ENCODE results near the gene TMEM126B.
"Not testable (repeated sequence)": the region's sequence is repeated elsewhere in the genome, so short reads cannot be mapped to it uniquely, and the experiment has no call there.

Gene TMEM126B

GRCh38 chr11:85663753-85664614, 35.6 kb downstream of the TMEM126B start:
- no peaks in the 10 kb centered on the region; the same call in none of the 2 replicates for H3K36me3 ChIP-seq (ENCODE audit: control insufficient read depth, insufficient read depth, low read length)
- H3K27me3 ChIP-seq (replicated peaks; ENCODE audit: control insufficient read depth, insufficient read depth, low read length) = no peaks in the 10 kb centered on the region
- peak; percentile 69 for TF ChIP-seq CTCF (IDR thresholded peaks at IDR 0.05; ENCODE audit: insufficient read depth, low read length, poor library complexity, severe bottlenecking)
- peak; percentile 88 for DNase-seq (ENCODE audit: extremely low read depth, insufficient read length)
- peak overlapping the region; percentile 86 for H3K4me3 ChIP-seq (replicated peaks; ENCODE audit: low read depth, low read length)

- peak within 1 kb of the TSS; percentile 86 for H3K4me3 ChIP-seq (replicated peaks; ENCODE audit: low read depth, low read length)
- no peak for TF ChIP-seq CTCF (IDR thresholded peaks at IDR 0.05; ENCODE audit: insufficient read depth, low read length, poor library complexity, severe bottlenecking)
- peak; percentile 97 for DNase-seq (ENCODE audit: extremely low read depth, insufficient read length)
- no peaks in the 10 kb centered on the region for H3K27me3 ChIP-seq (replicated peaks; ENCODE audit: control insufficient read depth, insufficient read depth, low read length)
- no peaks in the 10 kb centered on the region; the same call in none of the 2 replicates for H3K36me3 ChIP-seq (ENCODE audit: control insufficient read depth, insufficient read depth, low read length)
Observed at GRCh38 chr11:85664615-85665481, 36.5 kb downstream of the TMEM126B start, which contains the start of gene CREBZF. CREBZF (minus strand) TSS chr11:85665129; CDS start chr11:85664875, 254 bp downstream.

- H3K4me3 ChIP-seq (replicated peaks; ENCODE audit: low read depth, low read length) = no peak overlapping the region
- no peak for TF ChIP-seq CTCF (IDR thresholded peaks at IDR 0.05; ENCODE audit: insufficient read depth, low read length, poor library complexity, severe bottlenecking)
- DNase-seq (ENCODE audit: extremely low read depth, insufficient read length) = no peak
- no peaks in the 10 kb centered on the region for H3K27me3 ChIP-seq (replicated peaks; ENCODE audit: control insufficient read depth, insufficient read depth, low read length)
- H3K36me3 ChIP-seq (ENCODE audit: control insufficient read depth, insufficient read depth, low read length) = no peaks in the 10 kb centered on the region; the same call in 1 of the 2 replicates
Observed at GRCh38 chr11:85665733-85666132, 37.3 kb downstream of the TMEM126B start.

- no peaks in the 10 kb centered on the region for H3K27me3 ChIP-seq (replicated peaks; ENCODE audit: control insufficient read depth, insufficient read depth, low read length)
- no peak overlapping the region for H3K4me3 ChIP-seq (replicated peaks; ENCODE audit: low read depth, low read length)
- no peak for DNase-seq (ENCODE audit: extremely low read depth, insufficient read length)
- H3K36me3 ChIP-seq (ENCODE audit: control insufficient read depth, insufficient read depth, low read length) = no peaks in the 10 kb centered on the region; the same call in 1 of the 2 replicates
- no peak for TF ChIP-seq CTCF (IDR thresholded peaks at IDR 0.05; ENCODE audit: insufficient read depth, low read length, poor library complexity, severe bottlenecking)
Observed at GRCh38 chr11:85666687-85667086, 38.3 kb downstream of the TMEM126B start.

- no peak for TF ChIP-seq CTCF (IDR thresholded peaks at IDR 0.05; ENCODE audit: insufficient read depth, low read length, poor library complexity, severe bottlenecking)
- no peak for DNase-seq (ENCODE audit: extremely low read depth, insufficient read length)
- Histone ChIP-seq H3K27me3 (replicated peaks; ENCODE audit: control insufficient read depth, insufficient read depth, low read length) (no peaks in the 10 kb centered on the region), H3K4me3 (replicated peaks; ENCODE audit: low read depth, low read length) (no peak overlapping the region), H3K36me3 (ENCODE audit: control insufficient read depth, insufficient read depth, low read length) (no peaks in the 10 kb centered on the region; the same call in 1 of the 2 replicates)
Observed at GRCh38 chr11:85668157-85668556, 39.8 kb downstream of the TMEM126B start.

- not testable (repeated sequence) for H3K36me3 ChIP-seq (ENCODE audit: control insufficient read depth, insufficient read depth, low read length); DNase-seq (ENCODE audit: extremely low read depth, insufficient read length); H3K27me3 ChIP-seq (replicated peaks; ENCODE audit: control insufficient read depth, insufficient read depth, low read length); H3K4me3 ChIP-seq (replicated peaks; ENCODE audit: low read depth, low read length)
Observed at GRCh38 chr11:85670949-85671663, 42.7 kb downstream of the TMEM126B start.

All from GM06990 (cell line).